Stimulated activated CD8-positive, alpha-beta memory T cell treated with anti-CD3 and anti-CD28 coated beads, Interleukin-2, amount 100 ng/mL, for 1 hour (primary cell): ENCODE measurements around the gene PUSL1.
A peak's percentile ranks its signal among the peaks of the same experiment; 100 is the strongest.

Experiments used
- DNase-seq, 2 donors: peaks; one replicate each; pipeline ENCODE4 v3.0.0-alpha.2; 2020; ENCODE audit warnings: low read depth in 2 of 2

The PUSL1 gene

GRCh38 chr1:1294250-1294890 lies 14.0 kb upstream of the PUSL1 start:
- DNase-seq, result no peak

- no peak for DNase-seq
Observed at GRCh38 chr1:1295154-1295923, 13.1 kb upstream of the PUSL1 start.

GRCh38 chr1:1296070-1297061 lies 12.0 kb upstream of the PUSL1 start:
- DNase-seq, result no peak

- no peak for DNase-seq
Observed at GRCh38 chr1:1297802-1298424, 10.5 kb upstream of the PUSL1 start.

- no peak for DNase-seq
Observed at GRCh38 chr1:1298861-1299685, 9.3 kb upstream of the PUSL1 start.

- no peak for DNase-seq
Observed at GRCh38 chr1:1299686-1300351, 8.6 kb upstream of the PUSL1 start.

- no peak for DNase-seq
Observed at GRCh38 chr1:1300352-1300739, 8.1 kb upstream of the PUSL1 start.

GRCh38 chr1:1302006-1302430 lies 6.4 kb upstream of the PUSL1 start:
- no peak for DNase-seq

GRCh38 chr1:1302951-1303509 lies 5.4 kb upstream of the PUSL1 start:
- no peak for DNase-seq

GRCh38 chr1:1303736-1304135 lies 4.7 kb upstream of the PUSL1 start:
- DNase-seq, result no peak

- DNase-seq, result no peak
Observed at GRCh38 chr1:1304331-1305299, 3.8 kb upstream of the PUSL1 start.

GRCh38 chr1:1305300-1306069 lies 2.9 kb upstream of the PUSL1 start:
- DNase-seq, result peak; percentile 61 to 62

- no peak for DNase-seq
Observed at GRCh38 chr1:1306070-1306660, 2.2 kb upstream of the PUSL1 start.

- DNase-seq, result no peak
Observed at GRCh38 chr1:1306661-1307260, 1.6 kb upstream of the PUSL1 start.

GRCh38 chr1:1307261-1307922 lies 1.0 kb upstream of the PUSL1 start:
- no peak for DNase-seq

- DNase-seq, result no peak
Observed at GRCh38 chr1:1308756-1309250, 406 bp downstream of the PUSL1 start.
